ENCODE measurements around the gene IL15RA. TPM values are rescaled to one million over a fixed set of nuclear protein-coding genes. Genes with fewer than 3 reads are reported as not detected.

The IL15RA gene
- not detected for total RNA-seq

GRCh38 chr10:5977471-5978229 lies at the start of gene IL15RA:
TSS of gene IL15RA (minus strand) at chr10:5977543. CDS start at chr10:5977492, 51 bp downstream.

Small RNA genes lying within 50 kb of the gene (small RNA-seq; reads per million reads assigned to genes)
- not detected for gene RF00397

Other genes with a start within 250 kb of the IL15RA start
- 347 TPM for gene GDI2, start 164.1 kb downstream of the IL15RA start, total RNA-seq
- 7.8 TPM for gene ANKRD16, start 87.7 kb downstream of the IL15RA start, total RNA-seq
- 45.2 TPM for gene FBH1, start 87.3 kb downstream of the IL15RA start, total RNA-seq
- gene IL2RA, start 84.8 kb upstream of the IL15RA start, total RNA-seq = not detected
- gene RBM17, start 111.5 kb upstream of the IL15RA start, total RNA-seq = 52.1 TPM
- gene PFKFB3, start 225.4 kb upstream of the IL15RA start, total RNA-seq = 21.0 TPM